WI38 (cell line): ENCODE data around the gene NPTX2.

Experiments
- H3K4me3 ChIP-seq: 2 replicates; pipeline ENCODE4 v1.5.1; 2011; ENCODE audit warnings: low read depth, mild to moderate bottlenecking, control low read depth, low read length
- CTCF ChIP-seq: IDR thresholded peaks from 2 replicates; pipeline ENCODE4 v1.5.1; 2012; ENCODE audit warnings: low read depth, mild to moderate bottlenecking, control low read depth, low read length

Gene NPTX2

GRCh38 chr7:98655611-98656010, 38.5 kb downstream of the NPTX2 start:
- no peak overlapping the region for H3K4me3 ChIP-seq
- TF ChIP-seq CTCF = no peak

- H3K4me3 ChIP-seq = no peak overlapping the region
- no peak for TF ChIP-seq CTCF
Observed at GRCh38 chr7:98656899-98657298, 39.8 kb downstream of the NPTX2 start.

GRCh38 chr7:98657736-98658135, 40.7 kb downstream of the NPTX2 start:
- TF ChIP-seq CTCF = no peak
- H3K4me3 ChIP-seq = no peak overlapping the region

GRCh38 chr7:98659756-98660155, 42.7 kb downstream of the NPTX2 start:
- no peak for TF ChIP-seq CTCF
- H3K4me3 ChIP-seq = no peak overlapping the region

GRCh38 chr7:98661607-98662006, 44.5 kb downstream of the NPTX2 start:
- TF ChIP-seq CTCF = no peak
- no peak overlapping the region for H3K4me3 ChIP-seq

- TF ChIP-seq CTCF = no peak
Observed at GRCh38 chr7:98662289-98662688, 45.2 kb downstream of the NPTX2 start.

GRCh38 chr7:98664882-98665281, 47.8 kb downstream of the NPTX2 start:
- TF ChIP-seq CTCF = no peak
- no peak overlapping the region for H3K4me3 ChIP-seq

More at GRCh38 chr7:98662289-98662688, 45.2 kb downstream of the NPTX2 start:
- no peak overlapping the region for H3K4me3 ChIP-seq
